ENCODE measurements around the gene COL27A1.
"Not testable (repeated sequence)": the region's sequence is repeated elsewhere in the genome, so short reads cannot be mapped to it uniquely, and the experiment has no call there.

GRCh38 chr9:114128759-114129158 is 26.6 kb upstream of the COL27A1 start:
- TF ChIP-seq POLR2A (IDR thresholded peaks at IDR 0.05; ENCODE audit: low read length); GATA1 (IDR thresholded peaks at IDR 0.05; ENCODE audit: low read depth, low read length): not testable (repeated sequence)

Measured in erythroblast (primary cell).